Uterus (tissue), 4 donors: ENCODE measurements around the gene MPP3. TPM values are rescaled to one million over a fixed set of nuclear protein-coding genes. Genes with fewer than 3 reads are reported as not detected.

Experiments used
- DNase-seq, 2 donors: peaks; one replicate each; pipeline ENCODE4 v3.0.0-alpha.2; 2019 to 2020
- H3K27ac ChIP-seq, 2 donors: fragments of 200-600 bp; sonication (generic); 1 replicate in 1 of 2; 2 replicates in 1 of 2; pipeline ENCODE4 v1.5.1; 2016 to 2018
- H3K27me3 ChIP-seq, 2 donors: fragments of 200-600 bp; sonication (generic); one replicate each; pipeline ENCODE4 v1.5.1; 2018 to 2019; ENCODE audit warnings: control low read depth in 1 of 2
- H3K36me3 ChIP-seq, 2 donors: fragments of 200-600 bp; sonication (generic); one replicate each; pipeline ENCODE4 v1.5.1; 2019; ENCODE audit warnings: control low read depth in 1 of 2
- H3K4me1 ChIP-seq, 2 donors: fragments of 200-600 bp; sonication (generic); one replicate each; pipeline ENCODE4 v1.5.1; 2018 to 2019; ENCODE audit warnings: control low read depth in 1 of 2
- H3K4me3 ChIP-seq, 2 donors: fragments of 200-600 bp; sonication (generic); 1 replicate in 1 of 2; 2 replicates in 1 of 2; pipeline ENCODE4 v1.5.1; 2018 to 2019; ENCODE audit warnings: mild to moderate bottlenecking in 1 of 2
- H3K9me3 ChIP-seq, 2 donors: fragments of 200-600 bp; sonication (generic); one replicate each; pipeline ENCODE4 v1.5.1; 2019; ENCODE audit warnings: control low read depth in 1 of 2
- CTCF ChIP-seq, 4 experiments: fragments of 200-600 bp in 2 of 4; fragments of 450-650 bp in 2 of 4; sonication (generic) in 2 of 4; IDR thresholded peaks; one replicate each; pipeline ENCODE4 v1.5.1; 2016 to 2019; ENCODE audit warnings: antibody characterized with exemption in 4 of 4, mild to moderate bottlenecking in 2 of 4, moderate library complexity in 1 of 4
- POLR2A ChIP-seq, 2 donors: fragments of 450-650 bp; IDR thresholded peaks; one replicate each; pipeline ENCODE4 v1.6.1; 2016; ENCODE audit warnings: antibody characterized with exemption in 2 of 2, mild to moderate bottlenecking in 1 of 2, moderate library complexity in 1 of 2
- intact Hi-C: fragments of 100-400 bp; cut with DNase I; formaldehyde crosslinking; loops from one replicate; pipeline ENCODE4 v1.15.1; 2023; ENCODE audit warnings: low total_unique reads
- total RNA-seq, 4 donors: library from RNA; depleted of rRNA in 3 of 4; stranded (reverse); fragments of >200 nt in 3 of 4; gene quantifications; one replicate each; pipeline versions ENCODE4 v1.1.0 to v1.2.4, GENCODE V29; 2014 to 2023
- donor health status: DM: yes; HTN: yes; CAD: no.

Gene MPP3
- total RNA-seq, 4 donors from 2014 or later, result 5.6 to 21.2 (median 15.8) TPM

- H3K4me3 ChIP-seq, result no peak overlapping the region
- H3K4me1 ChIP-seq, result no peaks in the 10 kb centered on the region
- no peaks in the 10 kb centered on the region for H3K27me3 ChIP-seq
- H3K36me3 ChIP-seq, result no peaks in the 10 kb centered on the region
- no peak for TF ChIP-seq CTCF (IDR thresholded peaks at IDR 0.05)
- no peak for TF ChIP-seq POLR2A (IDR thresholded peaks at IDR 0.05)
- H3K27ac ChIP-seq, result no peak overlapping the region
- no peaks in the 10 kb centered on the region for H3K9me3 ChIP-seq
- intact Hi-C loops, result no loop called here
- DNase-seq, result no peak
Measured at GRCh38 chr17:43768943-43769342, 64.0 kb downstream of the MPP3 start.

GRCh38 chr17:43768382-43768781 is 64.6 kb downstream of the MPP3 start:
- no peaks in the 10 kb centered on the region for H3K27me3 ChIP-seq
- no peaks in the 10 kb centered on the region for H3K36me3 ChIP-seq
- H3K9me3 ChIP-seq, result no peaks in the 10 kb centered on the region
- peak in 1 of 2 donors; percentile 38 for DNase-seq
- TF ChIP-seq CTCF (IDR thresholded peaks at IDR 0.05) (no peak), POLR2A (IDR thresholded peaks at IDR 0.05) (no peak)
- intact Hi-C loops, result no loop called here
- no peak overlapping the region for H3K27ac ChIP-seq
- no peak overlapping the region for H3K4me3 ChIP-seq
- no peaks in the 10 kb centered on the region for H3K4me1 ChIP-seq

- Histone ChIP-seq H3K4me1 (no peaks in the 10 kb centered on the region), H3K27me3 (no peaks in the 10 kb centered on the region), H3K27ac (no peak overlapping the region), H3K4me3 (no peak overlapping the region), H3K36me3 (no peaks in the 10 kb centered on the region), H3K9me3 (no peaks in the 10 kb centered on the region)
- DNase-seq, result no peak
- intact Hi-C loops, result no loop called here
- TF ChIP-seq CTCF (IDR thresholded peaks at IDR 0.05), result no peak
Measured at GRCh38 chr17:43767713-43768059, 65.3 kb downstream of the MPP3 start.

- no peak for DNase-seq
- Histone ChIP-seq H3K36me3 (no peaks in the 10 kb centered on the region), H3K27ac (no peak overlapping the region), H3K4me3 (no peak overlapping the region), H3K27me3 (no peaks in the 10 kb centered on the region), H3K4me1 (no peaks in the 10 kb centered on the region), H3K9me3 (no peaks in the 10 kb centered on the region)
- intact Hi-C loops, result no loop called here
- no peak for TF ChIP-seq POLR2A (IDR thresholded peaks at IDR 0.05)
- no peak for TF ChIP-seq CTCF (IDR thresholded peaks at IDR 0.05)
Measured at GRCh38 chr17:43767053-43767712, 65.8 kb downstream of the MPP3 start.

- H3K4me1 ChIP-seq, result no peaks in the 10 kb centered on the region
- H3K4me3 ChIP-seq, result no peak overlapping the region
- no peaks in the 10 kb centered on the region for H3K27me3 ChIP-seq
- peak; percentile 60 to 83 (median 66) for TF ChIP-seq CTCF (IDR thresholded peaks at IDR 0.05)
- TF ChIP-seq POLR2A (IDR thresholded peaks at IDR 0.05), result no peak
- DNase-seq, result peak; percentile 50 to 61
- no peaks in the 10 kb centered on the region for H3K9me3 ChIP-seq
- no peaks in the 10 kb centered on the region for H3K36me3 ChIP-seq
- H3K27ac ChIP-seq, result no peak overlapping the region
- intact Hi-C loops, result no loop called here
Measured at GRCh38 chr17:43766413-43767052, 66.4 kb downstream of the MPP3 start.
